NCI-H146 treated with DMSO at 0.1 percent for 48 hours (cell line): Measurements from ENCODE around the gene MDM2.
"Not testable (repeated sequence)": the region's sequence is repeated elsewhere in the genome, so short reads cannot be mapped to it uniquely, and the experiment has no call there.

Experiments
- DNase-seq: peaks from one replicate; lab custom pipeline; 2025; ENCODE audit not compliant: unreplicated experiment; lab: John Stamatoyannopoulos, UW

The MDM2 gene

DNA sequence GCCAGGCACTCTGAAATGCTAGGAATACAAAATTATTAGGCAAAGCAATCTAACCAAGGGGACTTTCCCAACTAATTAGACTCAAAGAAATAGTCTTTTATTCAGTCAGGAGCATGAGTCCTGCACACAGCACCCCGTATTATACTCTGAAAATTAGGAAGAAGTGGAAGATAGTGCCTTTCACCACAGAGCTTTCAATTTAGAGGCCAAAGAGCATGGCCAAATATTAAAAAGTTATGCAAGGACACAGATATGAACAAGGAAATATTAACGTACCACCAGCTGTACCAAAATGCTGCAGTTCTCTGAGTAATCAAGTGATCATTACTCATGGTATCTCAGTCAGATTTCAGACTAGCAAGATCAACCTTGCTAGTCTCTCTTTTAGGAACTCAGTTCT is 22.6 kb upstream of the MDM2 start:
- no peak for DNase-seq

DNA sequence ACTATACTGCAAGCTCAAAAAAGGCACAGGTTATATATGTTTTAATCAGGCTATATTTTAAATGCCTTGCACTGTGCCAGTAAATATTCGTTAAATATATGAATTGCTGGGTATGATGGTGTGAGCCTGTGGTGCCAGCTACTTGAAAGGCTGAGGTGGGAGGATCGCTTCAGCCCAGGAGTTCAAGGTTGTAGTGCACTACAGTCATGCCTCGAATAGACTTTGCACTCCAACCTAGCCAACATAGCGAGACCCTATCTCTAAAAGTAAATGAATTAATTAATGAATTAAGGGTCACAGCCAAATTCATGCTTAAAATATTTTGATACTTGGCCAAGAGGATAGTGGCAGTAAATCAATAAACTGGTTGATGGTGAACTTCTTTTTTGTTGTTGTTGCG is 22.2 kb upstream of the MDM2 start:
- DNase-seq = no peak

DNA sequence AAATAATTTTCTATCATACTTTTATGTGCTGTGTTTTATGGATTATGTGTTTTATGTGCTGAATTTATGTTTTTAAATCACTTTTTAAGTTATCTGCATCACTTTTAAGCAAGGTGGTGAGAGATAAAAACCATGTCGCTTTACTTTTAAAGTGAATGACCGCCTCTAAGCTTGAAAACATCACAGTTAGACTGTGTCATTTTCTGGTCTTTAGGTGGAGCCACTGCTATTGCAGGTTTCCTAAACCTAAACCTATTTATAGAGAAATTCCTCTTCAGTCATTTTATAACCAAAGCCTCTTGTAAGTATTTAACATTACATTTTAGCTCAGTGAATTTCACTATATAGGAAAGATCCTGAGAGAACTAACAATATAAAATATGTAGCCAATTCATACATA is 21.0 kb upstream of the MDM2 start:
- DNase-seq = no peak

DNA sequence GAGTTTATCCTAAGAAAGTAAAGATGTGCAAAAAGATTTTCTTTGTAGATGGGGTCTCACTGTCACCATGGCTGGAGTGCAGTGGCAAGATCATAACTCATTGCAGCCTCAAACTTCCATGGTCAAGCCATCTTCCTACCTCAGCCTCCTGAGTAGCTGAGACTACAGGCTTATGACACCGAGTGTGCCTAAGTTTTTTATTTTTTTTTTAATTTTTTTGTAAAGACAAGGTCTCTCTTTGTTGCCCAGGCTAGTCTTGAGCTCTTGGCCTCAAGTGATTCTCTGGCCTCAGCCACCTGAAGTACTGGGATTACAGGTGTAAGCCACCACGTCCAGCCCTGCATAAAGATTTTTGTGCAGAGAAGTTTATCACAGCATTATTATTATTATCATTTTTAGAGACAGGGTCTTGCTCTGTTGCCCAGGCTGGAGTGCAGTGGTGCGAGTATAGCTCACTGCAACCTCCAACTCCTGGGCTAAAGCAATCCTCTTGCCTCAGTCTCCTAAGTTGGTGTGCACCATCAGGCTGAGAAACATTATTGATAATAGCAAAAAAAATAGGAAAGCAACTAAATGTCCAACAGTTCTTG is 19.3 kb upstream of the MDM2 start:
- DNase-seq = no peak

DNA sequence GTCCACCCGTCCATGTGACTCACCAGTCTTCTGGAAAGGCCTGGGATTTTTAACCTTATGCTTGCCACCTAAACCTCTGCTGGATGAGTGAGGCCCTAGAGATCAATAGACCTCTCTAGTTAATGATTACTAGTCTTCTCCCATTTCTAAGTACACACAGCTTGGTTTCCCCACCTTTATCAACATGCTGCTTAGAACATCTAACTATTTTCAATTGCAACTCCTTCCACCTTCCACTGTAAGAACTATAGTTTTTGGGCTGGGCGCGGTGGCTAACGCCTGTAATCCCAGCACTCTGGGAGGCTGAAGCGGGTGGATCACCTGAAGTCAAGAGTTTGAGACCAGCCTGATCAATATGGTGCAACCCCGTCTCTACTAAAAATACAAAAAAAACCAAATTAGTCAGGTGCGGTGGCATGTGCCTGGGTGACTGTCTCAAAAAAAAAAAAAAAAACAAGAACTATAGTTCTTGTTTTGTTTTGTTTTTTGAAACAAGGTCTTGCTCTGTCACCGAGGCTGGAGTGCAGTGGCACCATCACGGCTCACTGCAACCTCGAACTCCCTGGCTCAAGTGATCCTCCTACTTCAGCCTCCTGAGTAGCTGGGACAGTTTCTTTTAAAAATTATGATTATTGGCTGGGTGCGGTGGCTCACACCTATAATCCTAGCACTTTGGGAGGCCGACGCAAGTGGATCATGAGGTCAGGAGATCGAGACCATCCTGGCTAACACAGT is 18.7 kb upstream of the MDM2 start:
- DNase-seq = no peak

DNA sequence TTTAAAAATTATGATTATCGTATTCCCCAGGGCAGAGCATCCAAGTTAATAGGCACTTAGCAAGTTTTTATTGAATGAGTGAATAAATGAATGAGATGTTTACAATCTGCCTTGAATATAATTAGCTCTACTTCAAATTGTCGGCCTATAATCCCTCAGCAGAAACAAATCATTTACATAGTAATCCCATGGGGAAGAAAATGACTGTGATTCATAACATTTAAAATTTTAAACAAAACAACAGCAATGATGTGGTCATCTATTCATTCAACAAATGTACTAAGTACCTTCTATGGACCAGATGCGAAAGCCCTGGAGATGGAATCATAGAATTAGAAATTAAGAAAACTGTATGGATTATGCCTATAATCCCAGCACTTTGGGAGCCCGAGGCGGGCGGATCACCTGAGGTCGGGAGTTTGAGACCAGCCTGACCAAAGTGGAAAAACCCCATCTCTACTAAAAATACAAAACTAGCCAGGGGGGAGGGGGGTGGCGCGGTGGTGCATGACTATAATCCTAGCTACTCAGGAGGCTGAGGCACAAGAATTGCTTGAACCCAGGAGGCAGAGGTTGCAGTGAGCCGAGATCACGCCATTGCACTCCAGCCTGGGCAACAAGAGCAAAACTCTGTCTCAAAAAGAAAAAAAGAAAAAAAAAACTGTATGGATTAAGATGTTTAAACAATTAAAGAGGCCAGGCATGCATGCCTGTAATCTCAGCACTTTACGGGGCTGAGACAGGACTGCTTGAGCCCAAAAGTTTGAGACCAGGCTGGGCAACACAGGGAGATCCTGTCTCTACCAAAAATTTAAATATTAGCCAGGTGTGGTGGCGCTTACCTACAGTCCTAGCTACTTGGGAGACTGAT is 17.7 kb upstream of the MDM2 start:
- DNase-seq = no peak

DNA sequence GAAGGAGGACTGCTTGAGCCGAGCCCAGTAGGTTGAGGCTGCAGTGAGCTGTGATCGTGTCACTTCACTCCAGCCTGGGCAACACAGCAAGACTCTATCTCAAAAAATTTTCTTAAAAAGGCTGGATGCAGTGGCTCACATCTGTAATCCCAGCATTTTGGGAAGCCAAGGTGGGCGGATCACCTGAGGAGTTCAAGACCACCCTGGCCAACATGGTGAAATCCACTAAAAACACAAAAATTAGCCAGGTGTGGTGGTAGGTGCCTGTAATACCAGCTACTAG is 17.1 kb upstream of the MDM2 start:
- no peak for DNase-seq

DNA sequence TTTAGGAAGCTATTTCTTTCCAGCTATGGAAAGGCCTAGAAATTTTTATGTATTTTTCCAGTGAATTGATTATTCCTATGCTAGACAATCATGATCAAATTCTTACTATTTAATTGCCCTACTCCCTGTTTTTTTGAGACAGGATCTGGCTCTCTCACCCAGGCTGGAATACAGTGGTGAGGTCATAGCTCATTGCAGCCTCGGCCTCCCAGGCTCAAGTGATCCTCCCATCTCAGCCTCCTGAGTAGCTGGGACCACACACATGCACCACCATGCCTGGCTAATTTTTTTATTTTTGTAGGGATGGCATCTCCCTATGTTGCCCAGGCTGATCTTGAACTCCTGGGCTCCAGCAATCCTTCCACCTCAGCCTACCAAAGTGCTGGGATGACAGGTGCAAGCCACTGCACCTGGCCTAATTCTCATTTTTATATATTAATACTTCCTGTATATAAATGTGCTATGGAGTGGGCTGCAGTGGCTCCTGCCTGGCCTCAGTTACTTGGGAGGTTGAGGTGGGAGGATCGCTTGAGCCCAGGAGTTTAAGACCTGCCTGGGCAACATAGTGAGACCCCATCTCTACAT is 16.0 kb upstream of the MDM2 start:
- DNase-seq = no peak

DNA sequence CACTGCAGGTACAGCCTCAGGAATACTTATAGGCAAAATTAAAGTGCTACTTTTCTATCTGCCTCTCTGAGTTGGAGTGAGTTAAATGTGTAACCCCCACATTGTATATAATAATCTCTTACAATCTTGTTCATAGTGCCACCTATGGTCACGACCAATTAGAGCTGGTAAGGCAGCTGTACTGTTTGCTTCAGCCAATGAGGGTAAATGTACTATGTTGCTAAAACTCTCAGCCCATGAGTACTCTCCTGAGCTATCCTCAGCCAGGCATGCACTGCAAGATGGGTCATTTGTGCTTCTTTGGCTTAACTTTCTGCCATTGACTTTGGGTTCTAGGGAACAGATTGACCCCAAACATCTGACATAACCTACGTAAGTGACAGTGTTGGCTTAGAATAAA is 15.0 kb upstream of the MDM2 start:
- no peak for DNase-seq

DNA sequence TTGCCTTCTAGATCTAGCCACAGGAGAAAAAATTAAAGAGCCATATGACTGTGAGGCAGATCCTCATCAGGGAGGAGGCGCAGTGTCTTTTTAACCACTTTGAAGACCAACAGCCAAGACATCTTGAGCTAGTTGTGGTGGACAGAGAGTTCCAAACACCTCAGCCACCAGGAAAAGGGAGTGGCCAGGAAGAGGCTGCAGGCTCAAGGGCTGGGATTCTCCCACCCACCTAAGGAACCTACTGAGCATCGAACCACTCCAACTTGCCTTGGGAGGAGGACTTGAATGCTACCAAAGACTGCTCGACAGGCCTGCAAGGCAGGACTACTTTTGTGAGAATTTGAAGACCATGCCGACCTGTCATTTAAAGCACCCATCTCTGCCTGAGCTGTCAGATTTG is 14.5 kb upstream of the MDM2 start:
- DNase-seq = no peak

DNA sequence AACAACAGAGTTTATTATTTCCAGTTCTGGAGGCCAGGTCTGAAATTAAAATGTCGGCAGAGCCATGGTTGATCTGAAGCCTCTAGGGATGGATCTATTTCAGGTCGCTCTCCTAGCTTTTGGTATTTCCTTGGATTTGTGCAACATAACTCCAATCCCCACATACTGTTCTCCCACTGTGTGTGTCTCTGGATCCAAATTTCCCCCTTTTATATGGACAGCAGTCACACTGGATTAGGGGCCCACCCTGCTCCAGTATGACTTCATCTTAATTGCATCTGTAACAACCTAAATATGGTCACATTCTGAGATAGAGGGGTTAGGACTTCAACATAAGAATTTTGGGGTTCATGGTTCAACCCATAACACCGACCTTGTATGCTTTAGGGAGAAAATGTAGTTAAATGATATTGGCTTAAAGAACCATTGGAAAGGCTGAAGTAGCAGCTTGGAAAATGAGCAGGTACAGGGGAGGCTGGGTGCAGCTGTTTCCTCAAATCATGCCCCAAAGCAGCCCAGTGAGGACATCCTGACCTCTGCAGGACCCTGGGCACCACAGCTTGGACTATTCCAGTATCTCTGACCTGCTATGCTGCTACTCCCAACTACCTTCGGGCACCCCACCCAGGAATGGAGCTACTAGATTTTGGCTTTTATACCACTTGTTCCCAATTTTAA is 13.9 kb upstream of the MDM2 start:
- DNase-seq = no peak

DNA sequence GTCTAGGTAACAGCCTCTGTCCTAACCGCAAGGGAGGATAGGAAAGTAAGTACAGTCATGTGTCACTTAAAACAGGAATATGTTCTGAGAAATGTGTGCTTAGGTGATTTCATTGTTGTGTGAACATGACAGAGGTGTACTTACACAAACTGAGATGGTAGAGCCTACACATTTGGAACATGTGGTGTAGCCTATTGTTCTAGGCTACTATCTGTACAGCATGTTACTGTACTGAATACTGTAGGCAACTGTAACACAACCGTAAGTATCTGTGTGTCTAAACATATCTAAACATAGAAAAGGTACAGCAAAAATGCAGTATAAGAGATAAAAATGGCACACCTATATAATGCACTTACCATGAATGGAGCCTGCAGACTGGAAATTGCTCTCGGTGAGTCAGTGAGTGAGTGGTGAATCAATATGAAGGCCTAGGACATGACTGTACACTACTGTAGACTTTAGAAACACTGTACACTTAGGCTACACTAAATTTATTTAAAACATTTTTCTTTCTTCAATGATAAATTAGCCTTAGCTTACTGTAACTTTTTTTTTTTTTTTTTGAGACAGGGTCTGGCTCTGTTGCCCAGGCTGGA is 13.2 kb upstream of the MDM2 start:
- no peak for DNase-seq

DNA sequence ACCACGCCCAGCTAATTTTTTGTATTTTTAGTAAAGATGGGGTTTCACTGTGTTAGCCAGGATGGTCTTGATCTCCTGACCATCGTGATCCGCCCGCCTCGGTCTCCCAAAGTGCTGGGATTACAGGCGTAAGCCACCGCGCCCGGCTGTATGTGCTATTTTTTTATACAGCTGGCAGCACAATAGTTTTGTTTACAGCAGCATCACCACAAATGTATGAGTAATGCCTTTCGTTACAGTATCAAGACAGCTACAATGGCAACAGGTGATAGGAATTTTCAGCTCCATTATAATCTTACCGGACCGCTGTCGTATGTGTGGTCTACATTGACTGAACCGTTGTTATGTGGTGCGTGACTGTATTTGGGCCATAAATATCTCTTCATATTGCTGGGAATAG is 11.6 kb upstream of the MDM2 start:
- DNase-seq = no peak

DNA sequence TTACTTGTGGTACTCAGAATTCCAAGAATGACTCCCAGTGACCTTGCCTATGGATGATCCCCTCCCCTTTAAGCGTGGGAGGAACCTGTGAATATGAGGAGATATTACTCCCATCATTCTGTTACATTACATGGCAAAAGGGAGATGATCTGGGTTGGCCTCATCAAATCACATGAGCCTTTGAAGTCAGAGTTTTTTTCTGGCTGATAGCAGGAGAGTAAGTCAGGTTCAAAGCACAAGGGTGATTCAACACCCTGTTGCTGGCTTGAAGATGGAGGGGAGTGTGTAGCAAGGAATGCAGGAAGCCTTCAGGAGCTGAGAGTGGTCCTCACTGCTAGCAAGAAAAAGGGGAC is 9.1 kb upstream of the MDM2 start:
- no peak for DNase-seq

DNA sequence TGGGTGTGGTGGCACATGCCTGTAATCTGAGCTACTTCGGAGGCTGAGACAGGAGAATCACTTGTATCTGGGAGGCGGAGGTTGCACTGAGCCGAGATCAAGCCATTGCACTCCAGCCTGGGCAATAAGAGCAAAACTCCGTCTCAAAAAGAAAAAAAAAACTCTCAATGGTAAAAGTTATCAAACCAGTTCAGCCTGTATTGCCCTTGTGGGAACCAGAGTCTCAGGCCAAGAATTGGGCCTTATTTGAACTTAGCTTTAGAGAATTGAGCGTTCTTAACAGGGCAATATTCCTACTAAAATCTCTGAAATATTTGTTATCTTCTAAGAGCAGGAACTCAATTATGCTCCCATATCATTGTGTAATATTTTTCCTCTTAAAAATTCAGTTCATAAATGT is 7.7 kb upstream of the MDM2 start:
- no peak for DNase-seq

DNA sequence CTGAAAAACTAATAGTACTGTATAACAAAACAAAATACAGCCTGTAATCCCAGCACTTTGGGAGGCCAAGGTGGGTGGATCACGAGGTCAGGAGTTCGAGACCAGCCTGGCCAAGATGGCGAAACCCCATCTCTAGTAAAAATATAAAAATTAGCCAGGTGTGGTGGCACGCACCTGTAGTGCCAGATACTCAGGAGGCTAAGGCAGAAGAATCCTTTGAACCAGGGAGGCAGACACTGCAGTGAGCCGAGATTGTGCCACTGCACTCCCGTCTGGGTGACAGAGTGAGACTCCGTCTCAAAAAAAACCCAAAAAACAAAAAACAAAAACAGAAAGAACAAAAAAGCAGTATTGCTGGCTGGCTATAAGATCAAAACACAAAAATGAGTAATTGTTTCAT is 6.9 kb upstream of the MDM2 start:
- not testable (repeated sequence) for DNase-seq

DNA sequence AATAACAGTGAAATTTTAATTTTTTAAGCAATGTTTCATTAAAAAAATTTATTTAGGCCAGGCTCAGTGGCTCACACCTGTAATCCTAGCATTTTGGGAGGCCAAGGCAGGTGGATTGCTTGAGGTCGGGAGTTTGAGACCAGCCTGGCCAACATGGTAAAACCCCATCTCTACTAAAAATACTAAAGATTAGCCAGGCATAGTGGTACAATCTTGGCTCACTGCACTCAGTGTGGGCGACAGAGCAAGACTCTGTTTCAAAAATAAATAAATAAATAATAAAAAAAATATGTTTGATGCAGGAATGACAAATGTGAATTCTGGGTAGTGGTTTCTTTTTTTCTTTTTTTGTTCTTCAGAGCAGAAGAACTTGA is 5.6 kb upstream of the MDM2 start:
- not testable (repeated sequence) for DNase-seq

DNA sequence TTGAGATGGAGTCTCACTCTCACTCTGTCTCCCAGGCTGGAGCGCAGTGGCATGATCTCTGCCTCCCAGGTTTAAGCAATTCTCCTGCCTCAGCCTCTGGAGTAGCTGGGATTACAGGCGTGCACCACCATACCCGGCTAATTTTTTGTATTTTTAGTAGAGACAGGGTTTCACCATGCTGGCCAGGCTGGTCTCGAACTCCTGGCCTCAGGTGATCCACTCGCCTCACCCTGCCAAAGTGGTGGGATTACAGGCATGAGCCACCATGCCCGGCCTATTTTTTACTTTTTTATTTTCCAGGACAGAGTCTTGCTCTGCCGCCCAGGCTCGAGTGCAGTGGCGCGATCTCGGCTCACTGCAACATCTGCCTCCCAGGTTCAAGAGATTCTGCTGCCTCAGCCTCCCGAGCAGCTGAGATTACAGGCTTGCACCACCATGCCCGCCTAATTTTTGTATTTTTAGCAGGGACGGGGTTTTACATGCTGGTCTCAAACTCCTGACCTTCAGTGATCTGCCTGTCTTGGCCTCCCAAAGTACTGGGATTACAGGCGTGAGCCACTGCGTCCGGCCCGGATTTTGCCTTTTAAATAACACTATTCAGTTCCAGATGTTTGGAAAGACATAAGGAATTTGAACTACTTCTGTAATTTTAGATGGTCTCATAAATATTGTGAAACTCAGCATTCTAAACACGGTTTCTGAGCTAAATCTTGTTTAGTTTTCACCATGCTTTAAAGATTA is 4.9 kb upstream of the MDM2 start:
- DNase-seq = not testable (repeated sequence)

DNA sequence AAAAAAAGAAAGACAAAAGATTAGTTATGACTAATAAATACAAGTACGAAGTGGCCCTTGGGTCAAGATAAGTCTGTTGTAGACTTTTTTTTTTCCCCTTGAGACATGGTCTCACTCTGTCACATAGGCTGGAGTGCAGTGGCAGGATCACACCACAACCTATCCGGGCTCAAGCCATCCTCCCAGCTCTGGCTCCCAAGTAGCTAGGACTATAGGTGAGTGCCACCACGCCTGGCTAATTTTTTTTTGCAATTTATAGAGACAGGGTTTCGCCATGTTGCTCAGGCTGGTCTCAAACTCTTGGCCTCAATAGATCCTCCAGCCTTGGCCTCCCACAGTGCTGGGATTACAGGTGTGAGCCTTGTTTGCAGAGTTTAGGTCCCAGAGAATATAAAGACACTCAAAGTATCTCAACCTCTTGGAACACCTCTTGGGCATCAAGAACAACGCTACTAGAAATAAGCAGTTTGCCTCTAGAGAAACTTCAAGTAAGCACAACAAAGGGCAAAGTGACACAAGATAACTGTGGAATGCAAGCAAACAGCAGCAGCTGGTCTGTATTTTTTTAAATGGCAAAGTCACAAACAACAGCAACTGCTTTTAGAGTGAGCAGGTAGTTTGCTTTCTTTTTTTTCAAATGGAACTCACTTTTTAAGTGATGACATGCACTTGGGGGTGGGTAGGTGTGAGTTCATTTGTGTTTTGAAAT is 3.9 kb upstream of the MDM2 start:
- DNase-seq = no peak
